Measurements from ENCODE around the gene ZSWIM5. TPM values are rescaled to one million over a fixed set of nuclear protein-coding genes. Genes with fewer than 3 reads are reported as not detected.

ZSWIM5 gene
- total and polyA plus RNA-seq, 2 of the 8 experiments (the other 6 are each of a cell fraction or from before 2014, with no cell fraction given) = 2.5 to 3.9 TPM

- TF ChIP-seq TAF1 (IDR thresholded peaks at IDR 0.05; ENCODE audit: low read depth, low read length) (no peak), TAF7 (optimal IDR thresholded peaks at IDR 0.05; ENCODE audit: borderline replicate concordance, low read depth, low read length) (no peak), SAP30 (IDR thresholded peaks at IDR 0.05; ENCODE audit: insufficient read depth, insufficient replicate concordance, low read length) (no peak)
These were observed 5.4 kb downstream of the ZSWIM5 start (continued) for GRCh38 chr1:45200906-45201500.
